Mucosa of gallbladder (tissue), 1 donor: ENCODE data around the gene ATR. TPM values are rescaled to one million over a fixed set of nuclear protein-coding genes. Genes with fewer than 3 reads are reported as not detected.

ENCODE experiments used
- DNase-seq: peaks from one replicate; pipeline ENCODE4 v3.0.0-alpha.2; 2020; ENCODE audit warnings: low spot score
- total RNA-seq: library from RNA; stranded (reverse); gene quantifications from one replicate; pipeline ENCODE4 v1.2.1, GENCODE V29; 2021
- donor health status: DM: no; HTN: no; CAD: no.

ATR gene
- total RNA-seq, 1 donor from 2014 or later: 21.8 TPM

GRCh38 chr3:142523921-142524566 lies 54.5 kb downstream of the ATR start:
- no peak for DNase-seq

DNA sequence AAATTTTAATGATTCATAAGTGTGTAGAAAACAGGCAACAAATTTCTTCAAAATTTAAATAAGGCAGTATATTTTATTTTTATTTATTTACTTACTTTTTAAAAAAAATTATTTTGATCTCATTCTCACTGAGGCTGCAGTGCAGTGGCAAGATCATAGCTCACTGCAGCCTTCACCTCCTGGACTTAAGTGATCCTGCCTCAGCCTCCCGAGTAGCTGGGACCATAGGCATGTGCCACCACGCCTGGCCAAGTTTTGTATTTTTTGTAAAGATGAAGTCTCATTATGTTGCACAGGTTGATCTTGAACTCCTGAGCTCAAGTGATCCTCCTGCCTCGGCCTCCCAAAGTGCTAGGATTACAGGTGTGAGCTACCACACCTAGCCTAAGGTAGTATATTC lies 69.5 kb downstream of the ATR start:
- DNase-seq: no peak

DNA sequence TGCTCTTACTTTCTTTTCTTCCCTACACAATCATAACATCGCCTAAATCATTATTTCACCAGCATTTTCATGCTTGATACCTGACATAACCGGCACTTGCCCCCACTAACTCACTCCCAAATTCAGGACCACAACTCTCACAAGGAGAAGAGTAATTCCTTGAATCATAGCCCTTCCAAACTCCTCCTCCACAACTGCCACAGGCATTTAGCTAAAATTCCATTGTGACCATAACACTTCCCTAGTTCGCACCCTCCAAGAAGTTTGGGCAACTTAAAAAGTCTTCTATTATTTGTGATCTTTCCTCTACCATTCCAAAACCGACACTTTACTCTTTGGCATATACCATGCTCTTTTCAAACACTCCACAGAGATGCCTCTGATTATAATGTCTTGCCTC lies 71.3 kb downstream of the ATR start:
- DNase-seq: no peak

DNA sequence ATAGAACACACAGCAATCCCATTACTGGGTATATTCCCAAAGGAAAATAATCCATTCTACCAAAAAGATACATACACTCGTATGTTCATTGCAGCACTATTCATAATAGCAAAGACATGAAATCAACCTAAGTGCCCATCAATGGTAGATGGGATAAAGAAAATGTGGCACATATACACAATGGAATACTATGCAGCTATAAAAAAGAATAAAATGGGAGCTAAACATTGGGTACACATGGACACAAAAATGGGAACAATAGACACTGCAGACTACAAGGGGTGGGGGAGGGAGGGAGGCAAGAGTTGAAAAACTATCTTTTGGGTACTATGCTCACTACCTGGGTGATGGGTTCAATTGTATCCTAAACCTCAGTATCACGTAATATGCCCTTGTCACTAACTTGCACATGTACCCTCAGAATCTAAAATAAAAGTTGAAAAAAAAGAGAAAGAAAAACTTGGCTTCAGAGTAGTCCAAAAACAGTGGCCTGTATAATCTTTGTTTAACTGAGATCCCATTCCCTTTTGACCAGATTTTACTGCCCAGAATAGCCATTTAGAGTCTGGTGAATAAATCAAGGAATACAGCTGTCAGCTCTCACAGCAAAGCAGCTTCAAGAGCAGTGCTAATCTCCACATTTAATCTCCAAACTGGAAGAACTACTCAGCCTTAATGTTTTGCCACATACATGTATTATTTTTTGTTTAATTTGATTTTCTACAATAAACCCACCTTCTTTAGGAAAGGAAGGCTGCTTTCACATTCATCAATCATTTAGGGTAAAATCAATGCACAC lies 76.1 kb downstream of the ATR start:
- no peak for DNase-seq

GRCh38 chr3:142501004-142501926 lies 77.3 kb downstream of the ATR start:
- no peak for DNase-seq

DNA sequence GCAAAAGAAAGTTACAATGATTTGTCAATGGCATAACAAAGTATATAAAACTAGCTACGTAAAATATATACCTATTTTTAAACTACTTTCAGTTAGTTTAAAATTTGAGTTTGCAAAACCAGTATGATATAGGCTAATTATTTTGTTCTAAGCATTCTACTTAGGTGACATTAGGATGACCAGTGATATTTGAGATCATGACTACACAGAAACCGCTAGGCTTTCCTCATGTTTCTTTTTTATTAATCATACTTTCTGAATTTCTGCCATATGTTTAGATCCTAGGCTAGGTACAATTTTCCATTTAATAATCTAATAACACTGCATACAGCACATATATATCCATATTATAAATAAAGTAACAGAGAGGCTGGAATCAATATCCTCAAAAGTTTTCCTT lies 78.3 kb downstream of the ATR start:
- no peak for DNase-seq

- no peak for DNase-seq
Measured at GRCh38 chr3:142498397-142499180, 79.9 kb downstream of the ATR start.

DNA sequence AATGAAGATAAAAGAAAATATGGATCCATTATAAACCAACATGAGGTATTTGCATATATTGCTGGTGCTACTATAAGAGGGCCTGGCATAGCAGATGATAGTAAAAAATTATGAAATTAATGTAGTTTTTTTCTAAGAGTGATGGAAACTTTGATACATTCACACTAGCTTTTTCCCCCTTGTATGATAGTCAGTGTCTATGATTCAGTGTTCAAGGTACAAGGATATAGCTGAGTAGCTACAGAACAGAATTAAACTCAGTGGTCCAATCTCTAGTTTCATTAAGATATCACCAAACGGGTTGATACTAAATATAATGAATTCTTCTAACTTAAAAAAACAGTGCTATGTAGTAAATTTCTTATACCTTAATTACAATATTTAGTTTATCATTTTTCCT lies 80.8 kb downstream of the ATR start:
- DNase-seq: no peak

- no peak for DNase-seq
Measured at GRCh38 chr3:142495103-142495502, 83.4 kb downstream of the ATR start.

DNA sequence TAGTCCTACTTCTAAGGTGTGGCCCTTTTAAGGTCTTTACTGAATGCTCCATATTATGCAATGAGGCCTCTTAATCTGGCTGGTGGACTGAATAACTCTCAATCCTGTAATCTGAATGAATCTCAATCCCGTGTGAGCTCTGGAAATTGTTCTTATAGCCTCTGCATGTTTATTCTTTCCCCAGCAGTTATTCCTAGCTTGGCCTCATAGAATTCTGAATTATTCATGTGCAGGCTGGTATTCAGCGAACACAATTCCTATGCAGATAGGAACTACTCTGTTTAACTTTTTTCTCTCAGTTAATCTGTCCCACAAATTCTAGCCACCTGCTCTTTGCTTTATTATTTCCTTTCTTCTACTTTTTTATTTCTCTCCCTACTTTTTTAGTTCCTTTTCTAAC lies 86.3 kb downstream of the ATR start:
- DNase-seq: no peak

DNA sequence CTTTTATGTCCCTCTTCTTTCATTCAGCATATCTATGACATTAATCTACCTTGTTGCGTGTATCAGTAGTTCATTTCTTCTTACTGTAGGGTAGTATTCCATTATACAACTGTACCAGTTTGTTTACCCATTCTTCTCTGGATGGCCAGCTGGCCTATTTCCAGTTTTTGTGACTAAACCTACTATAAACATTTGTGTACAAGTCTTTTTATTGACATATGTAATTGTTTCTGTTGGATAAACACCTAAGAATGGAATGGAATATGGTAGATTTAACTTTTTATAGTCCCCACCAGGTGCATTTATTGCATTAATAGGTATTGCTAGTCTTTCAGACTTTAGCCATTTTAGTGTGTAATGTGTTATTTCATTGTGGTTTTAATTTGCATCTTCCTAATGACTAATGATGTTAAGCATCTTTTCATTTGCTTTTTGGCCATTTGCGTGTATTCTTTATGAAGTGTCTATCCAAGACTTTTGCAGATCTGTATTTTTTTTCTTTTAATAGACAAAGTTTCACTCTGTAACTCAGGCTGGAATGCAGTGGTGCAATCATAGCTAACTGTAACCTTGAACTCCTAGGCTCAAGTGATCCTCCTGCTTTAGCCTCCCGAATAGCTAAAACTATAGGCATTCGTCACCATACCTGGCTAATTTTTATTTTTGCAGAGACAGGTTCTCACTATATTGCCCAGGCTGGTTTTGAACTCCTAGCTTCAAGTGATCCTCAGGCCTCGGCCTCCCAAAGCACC lies 88.8 kb downstream of the ATR start:
- no peak for DNase-seq

GRCh38 chr3:142484912-142485435 lies 93.6 kb downstream of the ATR start:
- no peak for DNase-seq

- no peak for DNase-seq
Measured at GRCh38 chr3:142481196-142481595, 97.3 kb downstream of the ATR start.

GRCh38 chr3:142470826-142471225 lies 107.7 kb downstream of the ATR start:
- no peak for DNase-seq

DNA sequence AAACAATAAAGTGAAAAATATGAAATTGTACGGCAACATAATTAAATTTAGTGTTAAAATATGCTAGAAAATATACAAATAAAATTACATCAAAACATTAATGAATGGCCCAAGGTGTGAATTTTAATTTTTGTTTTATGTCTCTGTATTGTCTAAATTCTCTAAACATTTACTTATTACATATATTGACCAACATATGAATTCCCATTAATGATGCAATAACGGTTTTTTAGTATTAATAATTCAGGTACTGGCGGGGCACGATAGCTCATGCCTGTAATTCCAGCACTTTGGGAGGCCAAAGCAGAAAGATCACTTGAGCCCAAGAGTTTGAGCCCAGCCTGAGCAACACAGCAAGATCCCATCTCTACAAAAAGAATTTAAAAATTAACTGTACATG lies 110.1 kb downstream of the ATR start:
- DNase-seq: no peak

DNA sequence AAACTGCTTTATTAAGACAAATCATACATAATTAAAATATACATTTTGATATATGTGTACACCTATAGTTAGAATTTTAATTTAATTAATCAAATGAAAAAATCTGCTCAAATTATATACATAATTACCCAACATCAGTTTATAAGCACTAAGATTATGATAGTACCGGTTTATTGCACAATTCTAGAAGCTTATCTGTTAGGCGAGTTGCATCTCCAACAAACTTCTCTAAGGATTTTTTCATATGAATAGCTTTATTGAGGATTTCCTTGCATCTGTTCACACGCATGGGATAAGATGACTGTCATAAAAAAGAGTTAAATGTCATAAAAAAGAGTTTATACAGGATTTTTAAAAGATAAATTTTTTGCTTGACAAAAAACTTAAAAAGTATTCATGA lies 110.8 kb downstream of the ATR start:
- no peak for DNase-seq

DNA sequence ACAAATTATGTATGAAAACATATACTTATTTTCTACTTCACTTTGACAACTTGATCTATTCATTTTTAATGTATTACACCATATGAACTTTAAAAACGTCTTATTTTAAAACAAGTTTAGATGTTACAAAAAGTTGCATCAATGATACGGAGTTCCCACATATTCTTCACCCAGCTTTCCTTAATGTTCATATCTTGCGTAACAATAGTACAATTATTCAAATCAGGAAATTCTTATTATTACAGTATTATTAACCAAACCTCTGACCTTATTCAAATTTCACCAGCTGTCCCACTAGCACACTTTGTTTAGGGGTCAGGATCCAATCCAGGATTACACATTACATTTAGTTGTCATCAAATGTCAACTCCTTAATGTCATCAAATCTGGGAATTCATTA lies 117.8 kb downstream of the ATR start:
- no peak for DNase-seq

- DNase-seq: no peak
Measured at GRCh38 chr3:142459929-142460328, 118.6 kb downstream of the ATR start.

DNA sequence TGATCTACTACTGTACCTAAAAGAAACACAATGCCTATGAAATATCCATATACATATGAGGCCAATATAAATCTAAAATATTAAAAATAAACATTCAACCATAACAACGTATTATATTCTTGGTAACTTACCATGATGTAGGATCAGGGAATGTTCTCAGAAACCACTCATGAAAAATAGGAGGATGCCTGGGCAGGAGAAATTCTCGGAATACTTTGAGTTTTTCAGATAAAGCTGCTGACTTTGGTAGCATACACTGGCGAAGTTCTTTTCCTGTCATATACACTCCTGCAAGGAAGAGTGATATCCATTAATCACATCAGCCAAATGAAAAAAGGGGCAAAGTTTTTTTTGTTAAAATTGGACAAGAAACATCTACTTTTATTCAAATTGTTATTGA lies 119.4 kb downstream of the ATR start:
- DNase-seq: no peak

DNA sequence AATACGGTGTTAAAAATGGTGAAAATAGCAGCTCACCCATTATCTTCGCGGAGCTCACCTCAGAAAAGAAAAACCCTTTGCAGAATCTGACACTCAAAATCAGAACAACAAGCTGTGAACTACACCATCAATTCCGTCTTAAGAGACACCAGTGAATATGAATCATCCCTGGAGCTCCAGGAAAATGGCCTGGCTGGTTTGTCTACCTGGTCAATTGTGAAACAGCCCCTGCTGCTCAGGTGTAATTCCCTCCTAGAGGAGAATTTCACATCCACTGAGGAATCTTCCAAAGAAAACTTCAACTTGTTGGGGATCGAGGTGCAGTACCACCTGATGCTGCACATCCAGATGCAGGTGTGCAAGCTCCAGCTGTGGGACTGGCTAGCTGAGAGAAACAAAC lies 127.7 kb downstream of the ATR start:
- DNase-seq: no peak

- DNase-seq: no peak
Measured at GRCh38 chr3:142450189-142450588, 128.3 kb downstream of the ATR start.
